ENCODE data around the gene PROB1.

Gene PROB1

GRCh38 chr5:139381837-139382761, 12.8 kb downstream of the PROB1 start:
- no peak overlapping the region for H3K27ac Mint-ChIP-seq
- no peaks in the 10 kb centered on the region for H3K9me3 Mint-ChIP-seq
- H3K4me1 Mint-ChIP-seq (ENCODE audit: low read depth), result peaks cover 26% of the 10 kb centered on the region
- H3K27me3 Mint-ChIP-seq, result no peaks in the 10 kb centered on the region
- H3K36me3 Mint-ChIP-seq (ENCODE audit: low read depth), result no peaks in the 10 kb centered on the region
- H3K4me3 Mint-ChIP-seq, result no peak overlapping the region

- Mint-ChIP-seq H3K27ac (no peak overlapping the region), H3K9me3 (no peaks in the 10 kb centered on the region), H3K4me1 (ENCODE audit: low read depth) (peaks cover 7% of the 10 kb centered on the region), H3K27me3 (no peaks in the 10 kb centered on the region), H3K36me3 (ENCODE audit: low read depth) (no peaks in the 10 kb centered on the region), H3K4me3 (no peak overlapping the region)
These were observed 15.1 kb downstream of the PROB1 start for GRCh38 chr5:139379626-139380449.

- Mint-ChIP-seq H3K27me3 (no peaks in the 10 kb centered on the region), H3K4me3 (no peak overlapping the region), H3K4me1 (ENCODE audit: low read depth) (no peaks in the 10 kb centered on the region), H3K36me3 (ENCODE audit: low read depth) (no peaks in the 10 kb centered on the region), H3K9me3 (no peaks in the 10 kb centered on the region), H3K27ac (no peak overlapping the region)
These were observed 16.0 kb downstream of the PROB1 start for GRCh38 chr5:139378941-139379361.

- Mint-ChIP-seq H3K4me1 (ENCODE audit: low read depth) (no peaks in the 10 kb centered on the region), H3K27ac (no peak overlapping the region), H3K27me3 (no peaks in the 10 kb centered on the region), H3K9me3 (no peaks in the 10 kb centered on the region), H3K36me3 (ENCODE audit: low read depth) (no peaks in the 10 kb centered on the region), H3K4me3 (no peak overlapping the region)
These were observed 16.6 kb downstream of the PROB1 start for GRCh38 chr5:139378101-139378825.

GRCh38 chr5:139377226-139377625, 17.7 kb downstream of the PROB1 start:
- no peak overlapping the region for H3K4me3 Mint-ChIP-seq
- no peak overlapping the region for H3K27ac Mint-ChIP-seq
- peaks cover 1% of the 10 kb centered on the region for H3K36me3 Mint-ChIP-seq (ENCODE audit: low read depth)
- no peaks in the 10 kb centered on the region for H3K27me3 Mint-ChIP-seq
- no peaks in the 10 kb centered on the region for H3K9me3 Mint-ChIP-seq
- H3K4me1 Mint-ChIP-seq (ENCODE audit: low read depth), result peaks cover 1% of the 10 kb centered on the region

GRCh38 chr5:139376364-139376763, 18.5 kb downstream of the PROB1 start:
- Mint-ChIP-seq H3K4me1 (ENCODE audit: low read depth) (peaks cover 10% of the 10 kb centered on the region), H3K27ac (no peak overlapping the region), H3K9me3 (no peaks in the 10 kb centered on the region), H3K36me3 (ENCODE audit: low read depth) (peaks cover 8% of the 10 kb centered on the region), H3K27me3 (no peaks in the 10 kb centered on the region), H3K4me3 (no peak overlapping the region)

GRCh38 chr5:139374909-139375308, 20.0 kb downstream of the PROB1 start:
- H3K9me3 Mint-ChIP-seq, result no peaks in the 10 kb centered on the region
- H3K27ac Mint-ChIP-seq, result no peak overlapping the region
- no peak overlapping the region for H3K4me3 Mint-ChIP-seq
- H3K36me3 Mint-ChIP-seq (ENCODE audit: low read depth), result peaks cover 11% of the 10 kb centered on the region
- peaks cover 14% of the 10 kb centered on the region for H3K4me1 Mint-ChIP-seq (ENCODE audit: low read depth)
- H3K27me3 Mint-ChIP-seq, result no peaks in the 10 kb centered on the region

GRCh38 chr5:139371482-139372435, 23.1 kb downstream of the PROB1 start:
- Mint-ChIP-seq H3K4me1 (ENCODE audit: low read depth) (peaks cover 14% of the 10 kb centered on the region), H3K4me3 (no peak overlapping the region), H3K9me3 (no peaks in the 10 kb centered on the region), H3K27ac (peak overlapping the region; percentile 24), H3K36me3 (ENCODE audit: low read depth) (peaks cover 21% of the 10 kb centered on the region), H3K27me3 (no peaks in the 10 kb centered on the region)

GRCh38 chr5:139369181-139369580, 25.7 kb downstream of the PROB1 start:
- Mint-ChIP-seq H3K27ac (no peak overlapping the region), H3K27me3 (no peaks in the 10 kb centered on the region), H3K9me3 (no peaks in the 10 kb centered on the region), H3K4me1 (ENCODE audit: low read depth) (peaks cover 14% of the 10 kb centered on the region), H3K4me3 (no peak overlapping the region), H3K36me3 (ENCODE audit: low read depth) (peaks cover 31% of the 10 kb centered on the region)

- no peaks in the 10 kb centered on the region for H3K9me3 Mint-ChIP-seq
- peaks cover 20% of the 10 kb centered on the region for H3K4me1 Mint-ChIP-seq (ENCODE audit: low read depth)
- H3K36me3 Mint-ChIP-seq (ENCODE audit: low read depth), result peaks cover 36% of the 10 kb centered on the region
- no peaks in the 10 kb centered on the region for H3K27me3 Mint-ChIP-seq
- H3K4me3 Mint-ChIP-seq, result no peak overlapping the region
- H3K27ac Mint-ChIP-seq, result peak overlapping the region; percentile 77
These were observed 26.3 kb downstream of the PROB1 start for GRCh38 chr5:139368613-139369012.

- no peak overlapping the region for H3K4me3 Mint-ChIP-seq
- H3K4me1 Mint-ChIP-seq (ENCODE audit: low read depth), result peaks cover 21% of the 10 kb centered on the region
- no peaks in the 10 kb centered on the region for H3K9me3 Mint-ChIP-seq
- peaks cover 35% of the 10 kb centered on the region for H3K36me3 Mint-ChIP-seq (ENCODE audit: low read depth)
- H3K27ac Mint-ChIP-seq, result peak overlapping the region; percentile 13
- H3K27me3 Mint-ChIP-seq, result no peaks in the 10 kb centered on the region
These were observed 30.4 kb downstream of the PROB1 start for GRCh38 chr5:139364466-139364865.

- Mint-ChIP-seq H3K9me3 (no peaks in the 10 kb centered on the region), H3K4me3 (no peak overlapping the region), H3K27ac (peak overlapping the region; percentile 32), H3K36me3 (ENCODE audit: low read depth) (peaks cover 32% of the 10 kb centered on the region), H3K4me1 (ENCODE audit: low read depth) (peaks cover 21% of the 10 kb centered on the region), H3K27me3 (no peaks in the 10 kb centered on the region)
These were observed 31.0 kb downstream of the PROB1 start for GRCh38 chr5:139363937-139364336.

- H3K36me3 Mint-ChIP-seq (ENCODE audit: low read depth), result peaks cover 34% of the 10 kb centered on the region
- no peak overlapping the region for H3K27ac Mint-ChIP-seq
- H3K4me1 Mint-ChIP-seq (ENCODE audit: low read depth), result peaks cover 33% of the 10 kb centered on the region
- no peaks in the 10 kb centered on the region for H3K27me3 Mint-ChIP-seq
- H3K9me3 Mint-ChIP-seq, result no peaks in the 10 kb centered on the region
- no peak overlapping the region for H3K4me3 Mint-ChIP-seq
These were observed 33.0 kb downstream of the PROB1 start for GRCh38 chr5:139361835-139362429.

Data from stimulated activated naive CD8-positive, alpha-beta T cell treated with anti-CD3 and anti-CD28 coated beads, Interleukin-15, Interleukin-2, amounts not matched to agents 100 ng/mL and 50 ng/mL, for 24 hours (primary cell).